Activated CD4-positive, alpha-beta T cell treated with anti-CD3 and anti-CD28 coated beads, Interleukin-2, amount 50 U/mL, for 48 hours (primary cell): ENCODE measurements around the gene SLC35G2.
"Not testable (repeated sequence)": the region's sequence is repeated elsewhere in the genome, so short reads cannot be mapped to it uniquely, and the experiment has no call there.

Source experiments
- DNase-seq, 2 experiments: peaks; one replicate each; pipeline ENCODE4 v3.0.0-alpha.2; 2020

SLC35G2 gene

DNA sequence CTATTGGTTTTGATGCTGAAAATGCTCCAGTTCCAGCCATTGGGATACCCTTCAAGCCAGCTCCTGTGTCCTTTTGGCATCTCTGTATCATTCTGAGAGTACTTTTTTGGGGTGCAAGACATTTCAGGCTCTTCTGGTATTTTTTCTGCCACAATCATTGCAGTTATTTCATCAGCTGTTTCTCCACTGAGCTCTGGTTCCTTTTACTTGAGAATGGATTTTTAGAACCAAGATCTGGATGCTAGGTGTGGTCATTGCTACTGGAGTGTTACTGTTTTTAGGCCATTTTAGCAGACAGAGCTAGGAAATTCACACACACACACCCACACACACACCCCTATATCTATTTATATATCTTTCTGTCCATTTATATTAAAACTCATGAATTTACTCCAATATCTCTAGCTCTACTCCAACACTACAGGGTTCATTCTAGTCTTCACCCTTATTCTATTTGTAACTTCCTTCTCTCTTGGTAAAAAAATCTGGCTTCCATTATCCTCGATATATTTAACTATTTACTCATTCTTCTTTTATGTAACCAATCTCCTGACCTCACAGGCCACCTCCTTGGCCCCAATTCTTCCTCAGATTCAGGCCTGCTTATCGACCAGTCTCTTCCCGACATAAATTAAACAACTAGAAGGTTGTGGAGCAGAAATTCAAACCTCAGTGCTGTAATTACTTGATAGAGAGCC is 17.0 kb downstream of the SLC35G2 start:
- no peak for DNase-seq

DNA sequence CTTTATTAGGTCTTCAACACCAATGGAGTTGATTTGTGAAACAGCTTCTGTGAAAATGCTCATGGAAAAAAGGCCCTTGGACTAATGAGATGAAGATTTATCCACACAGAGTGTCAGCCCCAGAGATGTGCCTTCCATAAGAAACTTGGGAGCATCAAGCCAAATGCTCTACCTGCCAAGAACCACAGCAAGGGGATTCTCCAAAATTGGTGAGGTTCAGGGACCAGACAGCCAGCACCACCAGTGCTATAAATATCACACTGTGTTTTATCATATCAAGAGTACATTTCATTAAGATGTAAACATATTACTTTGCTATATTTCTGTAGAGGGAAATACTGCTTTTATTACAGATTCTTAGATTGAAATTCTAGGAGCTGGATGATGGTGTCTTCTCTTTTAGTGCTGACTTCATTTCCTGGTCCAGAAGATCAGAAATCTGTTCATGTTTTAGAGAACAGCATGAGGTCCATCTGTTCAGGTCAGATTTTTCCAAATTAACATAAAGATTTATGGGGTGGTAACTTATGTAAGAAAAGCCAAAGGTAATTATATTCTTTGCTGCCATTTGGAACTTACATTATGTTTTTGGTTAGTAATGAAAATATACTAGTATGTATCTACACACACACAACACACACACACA is 17.7 kb downstream of the SLC35G2 start:
- no peak for DNase-seq

DNA sequence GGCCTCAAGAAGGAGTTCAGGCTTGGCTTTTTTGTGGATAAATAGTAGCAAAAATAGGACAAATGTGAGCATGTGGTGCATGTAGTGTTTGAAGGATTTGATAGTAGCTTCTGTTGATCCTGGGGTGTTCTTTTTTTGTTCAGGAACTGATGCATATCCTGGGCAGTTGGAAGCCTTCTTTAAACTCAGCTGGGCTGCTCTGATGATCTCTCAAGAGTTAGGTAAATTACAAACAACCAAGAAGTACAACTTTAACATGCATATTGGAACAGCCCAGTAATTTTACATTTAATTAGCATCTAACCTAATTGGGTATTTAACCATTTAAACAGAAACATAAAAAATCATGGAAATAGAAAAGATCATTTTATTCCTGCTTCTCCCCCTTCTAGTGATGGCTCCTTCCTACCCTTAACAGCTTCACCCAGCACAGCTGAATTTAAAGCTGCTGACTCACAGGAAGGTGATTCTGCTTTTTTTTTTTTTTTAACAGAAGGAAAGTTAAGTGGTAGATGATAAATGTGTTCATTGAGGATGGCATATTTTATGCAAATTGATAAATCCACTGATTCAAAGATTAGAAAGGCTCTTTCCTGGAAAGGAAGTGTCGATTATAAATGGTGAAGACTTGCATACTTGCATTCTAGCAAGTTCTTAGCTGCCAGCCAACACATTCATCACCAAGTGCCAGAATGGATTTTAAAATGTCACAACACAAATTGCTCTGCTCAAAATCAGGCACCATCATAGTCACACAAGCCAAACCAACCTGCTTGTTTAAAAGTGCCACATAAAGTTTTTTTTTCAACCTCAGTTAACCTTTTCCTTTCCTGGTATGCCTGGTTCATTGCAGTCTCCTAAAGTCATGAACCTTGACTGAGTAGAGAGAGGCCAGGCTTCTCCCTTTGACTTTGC is 20.0 kb downstream of the SLC35G2 start:
- DNase-seq, result no peak

DNA sequence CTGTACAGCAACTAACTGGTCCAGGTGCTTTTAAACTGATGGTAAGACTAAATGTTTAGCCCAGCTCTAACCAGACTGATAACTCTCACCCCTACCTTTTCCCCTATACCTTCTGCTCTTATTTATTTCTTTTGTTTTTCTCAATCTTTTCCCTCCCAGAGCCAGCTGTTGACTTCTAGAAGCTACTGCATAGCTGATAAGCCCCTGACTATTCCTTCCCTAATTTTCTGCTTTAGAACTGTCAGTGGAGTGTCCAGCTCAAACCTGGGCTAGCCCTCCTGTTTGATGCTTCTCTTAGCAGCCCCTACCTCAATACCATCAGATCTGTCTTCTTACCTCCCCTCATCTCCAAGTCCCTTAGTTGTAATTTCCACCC is 20.6 kb downstream of the SLC35G2 start:
- no peak for DNase-seq

DNA sequence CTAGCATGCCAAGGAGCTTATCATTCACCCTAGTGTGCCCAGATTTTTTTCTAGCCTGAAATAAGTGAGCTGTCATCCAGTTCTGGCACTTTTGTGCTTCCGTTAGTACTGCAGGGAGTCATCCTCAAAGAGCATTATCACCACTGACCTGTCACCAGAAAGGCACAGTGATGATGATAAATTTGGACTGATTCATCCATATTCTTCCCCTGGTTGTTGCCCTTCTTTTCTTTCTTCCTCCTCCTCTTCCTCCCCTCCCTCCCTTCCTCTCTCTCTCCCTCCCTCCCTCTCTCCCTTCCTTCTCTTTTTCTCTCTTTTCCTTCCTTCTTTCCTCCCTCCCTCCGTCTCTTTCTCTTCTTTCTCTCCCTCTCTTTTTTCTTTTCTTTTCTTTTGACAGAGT is 21.3 kb downstream of the SLC35G2 start:
- DNase-seq, result no peak

DNA sequence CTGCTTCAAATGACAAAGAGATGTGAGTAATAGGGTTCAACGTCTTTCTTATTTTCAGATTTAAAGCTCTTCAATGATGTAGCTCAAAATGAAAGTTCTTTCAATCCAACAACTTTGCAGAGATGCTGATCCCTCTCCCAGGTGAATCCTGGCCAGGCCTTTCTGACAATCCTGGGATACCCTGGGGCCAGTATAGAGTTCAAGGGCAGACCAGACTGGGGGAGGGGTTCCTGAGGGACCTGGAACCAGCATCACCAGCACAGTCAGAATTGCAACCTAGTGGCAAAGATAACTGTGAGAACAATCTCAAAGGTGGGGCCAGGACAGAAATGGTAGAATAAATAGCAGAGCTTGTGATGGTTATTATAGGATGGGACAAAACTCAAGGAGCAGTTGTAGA is 23.4 kb downstream of the SLC35G2 start:
- DNase-seq, result no peak

DNA sequence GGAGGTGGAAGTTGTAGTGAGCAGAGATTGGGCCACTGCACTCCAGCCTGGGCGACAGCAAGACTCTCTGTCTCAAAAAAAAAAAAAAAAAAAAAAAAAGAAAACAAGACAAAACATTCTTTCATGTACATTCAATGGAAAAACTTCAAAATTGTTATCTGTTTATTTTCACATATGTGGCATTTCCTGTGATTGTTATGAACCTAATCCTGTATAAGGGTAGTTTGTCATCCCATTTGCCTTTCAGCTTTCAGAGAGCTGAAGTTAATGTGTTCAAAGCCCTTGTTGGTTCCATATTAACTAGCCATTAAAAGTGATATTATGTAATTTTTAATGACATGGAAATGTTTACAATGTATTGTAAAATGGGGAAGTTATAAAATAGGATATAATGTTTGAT is 25.8 kb downstream of the SLC35G2 start:
- no peak for DNase-seq

DNA sequence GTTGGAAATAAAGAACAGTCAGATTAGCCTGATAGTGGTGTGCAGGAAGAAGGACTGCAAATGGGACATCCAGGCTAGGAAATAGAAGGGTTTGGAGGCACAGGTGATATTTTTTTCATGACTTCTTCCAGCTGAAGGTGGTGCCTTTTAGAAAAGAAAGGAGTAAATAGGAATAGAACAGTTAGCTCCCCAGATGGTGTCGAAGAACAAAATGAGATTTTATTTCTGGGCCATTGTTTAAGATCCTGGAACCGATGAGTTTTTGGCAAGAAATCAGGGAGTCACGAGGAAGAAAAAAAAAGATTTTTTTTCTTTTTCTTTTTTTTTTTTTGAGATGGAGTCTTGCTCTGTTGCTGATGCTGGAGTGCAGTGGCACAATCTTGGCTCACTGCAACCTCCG is 33.3 kb downstream of the SLC35G2 start:
- no peak for DNase-seq

DNA sequence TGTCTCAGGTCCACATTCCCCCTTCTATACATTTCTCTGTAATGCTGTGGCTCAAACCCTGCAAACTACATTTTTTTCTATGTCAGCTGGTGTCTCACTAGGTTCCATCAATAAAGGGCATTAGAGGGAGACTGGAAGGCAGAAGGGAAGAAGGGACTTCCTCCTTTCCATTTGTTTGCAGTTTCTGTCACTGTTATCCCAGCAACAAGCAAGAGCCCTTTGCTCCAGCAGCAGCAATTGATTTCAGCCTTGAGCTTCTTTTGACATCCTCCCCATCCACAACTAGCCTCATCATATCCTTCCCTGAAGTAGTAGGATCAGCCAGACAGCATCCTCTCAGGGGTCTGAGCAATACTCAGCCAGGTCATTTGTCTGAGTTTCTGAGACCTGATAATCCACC is 37.7 kb downstream of the SLC35G2 start:
- DNase-seq, result no peak

DNA sequence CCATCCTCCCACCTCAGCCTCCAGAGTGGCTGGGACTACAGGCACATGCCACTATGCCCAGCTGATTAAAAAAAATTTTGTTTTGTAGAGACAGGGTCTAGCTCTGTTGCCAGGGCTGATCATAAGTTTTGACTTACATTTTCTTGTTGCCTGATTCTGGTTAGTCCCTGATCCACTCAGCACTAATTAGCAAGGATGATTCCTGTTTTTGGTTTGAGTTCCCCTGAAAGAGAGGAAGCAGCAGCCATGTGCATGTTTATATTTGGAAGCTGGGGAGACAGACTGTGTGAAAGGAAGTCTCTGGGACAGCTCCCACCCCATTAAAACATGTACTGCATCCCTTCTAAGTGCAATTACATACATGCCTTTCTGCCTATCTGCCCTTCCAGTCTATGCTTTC is 39.5 kb downstream of the SLC35G2 start:
- no peak for DNase-seq

DNA sequence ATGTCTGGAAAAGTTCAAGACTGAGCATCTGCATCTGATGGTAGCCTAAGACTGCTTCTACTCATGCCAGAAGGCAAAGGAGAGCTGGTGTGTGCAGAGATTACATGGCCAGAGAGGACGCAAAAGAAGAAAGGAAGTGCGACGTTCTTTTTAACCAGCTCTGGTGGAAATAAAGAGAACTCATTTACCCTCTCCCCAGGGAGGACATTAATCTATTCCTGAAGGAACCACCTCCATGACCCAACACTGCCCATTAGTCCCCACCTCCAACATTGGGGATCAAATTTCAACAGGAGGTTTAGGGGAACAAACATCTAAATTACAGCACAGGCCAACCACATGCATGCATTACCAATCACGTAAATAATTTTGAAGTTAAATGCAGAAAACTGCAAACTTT is 41.6 kb downstream of the SLC35G2 start:
- DNase-seq, result no peak

DNA sequence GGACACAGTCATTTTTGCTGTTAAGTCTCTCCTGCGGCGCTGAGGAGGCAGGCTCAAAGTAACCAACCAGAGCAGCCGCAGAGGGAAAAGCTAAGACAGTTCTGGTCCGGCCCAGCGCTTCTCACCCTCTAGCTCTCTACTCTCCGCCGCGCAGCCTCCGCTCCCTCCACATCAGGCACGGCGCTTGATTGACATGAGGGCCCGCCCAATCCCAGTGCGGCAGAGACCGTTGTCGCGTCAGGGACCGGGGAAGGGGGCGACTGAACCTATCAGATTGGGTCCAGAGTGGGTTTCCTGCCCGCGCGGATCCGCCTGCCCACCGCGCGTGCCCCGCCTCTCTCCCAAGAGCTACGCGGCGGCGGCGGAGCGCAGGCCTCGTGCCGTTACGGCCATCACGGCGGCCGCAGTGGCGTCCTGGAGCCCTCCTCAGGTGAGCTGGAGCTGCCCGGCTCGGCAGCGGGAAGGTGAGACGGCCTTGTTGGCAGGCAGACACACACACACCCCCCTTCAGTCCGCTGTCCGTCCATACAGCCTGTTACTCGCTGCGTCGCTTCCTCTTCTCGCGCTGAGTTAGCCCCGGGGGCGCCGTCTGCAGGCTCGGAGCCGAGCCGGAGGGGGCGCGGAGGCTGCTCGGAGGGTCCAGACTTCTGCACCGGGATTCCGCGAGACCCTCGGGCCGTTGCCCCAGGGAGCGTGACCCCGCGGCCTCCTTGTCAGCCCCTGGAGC is 43.1 kb downstream of the SLC35G2 start, which contains the start of gene NCK1:
TSS of gene NCK1 (plus strand) at position 319 of the 727 bp plus-strand sequence. CDS start 65,794 bp downstream, outside the sequence.
- DNase-seq, result peak; percentile 97 to 98

DNA sequence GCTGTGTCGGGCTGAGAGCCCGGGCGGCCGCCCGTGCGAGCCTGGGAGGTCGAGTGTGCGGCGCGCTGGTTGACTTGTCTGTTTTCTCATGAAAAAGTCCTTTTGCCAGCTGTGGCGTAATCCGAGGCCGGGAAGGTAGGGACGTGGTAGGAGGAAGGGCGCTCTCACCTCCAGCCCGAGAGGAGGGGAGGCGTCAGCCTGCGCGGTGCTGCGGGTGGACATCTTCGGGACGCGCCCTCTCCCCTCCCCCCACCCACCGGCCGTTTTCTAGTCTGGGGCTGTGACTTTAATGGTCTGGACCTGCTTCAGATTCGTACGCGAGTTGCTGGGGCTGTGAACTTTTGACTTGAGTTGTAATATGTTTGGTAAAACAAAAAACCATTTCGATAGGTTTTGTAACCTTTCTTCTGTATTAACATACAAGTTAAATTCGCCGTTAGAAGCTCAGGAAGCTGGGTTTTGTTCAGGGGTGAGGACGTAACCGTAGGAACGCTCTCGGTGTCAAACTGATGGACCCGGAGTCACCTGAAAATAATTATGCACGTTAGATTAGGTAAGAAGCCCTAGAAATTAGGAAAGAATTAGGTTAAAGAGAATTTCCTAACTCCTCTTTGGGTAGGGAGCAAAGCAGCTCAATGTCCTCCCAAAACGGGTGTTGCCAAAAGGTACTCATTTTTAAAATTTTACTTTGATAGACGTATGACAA is 43.8 kb downstream of the SLC35G2 start:
- peak; percentile 58 to 60 for DNase-seq

DNA sequence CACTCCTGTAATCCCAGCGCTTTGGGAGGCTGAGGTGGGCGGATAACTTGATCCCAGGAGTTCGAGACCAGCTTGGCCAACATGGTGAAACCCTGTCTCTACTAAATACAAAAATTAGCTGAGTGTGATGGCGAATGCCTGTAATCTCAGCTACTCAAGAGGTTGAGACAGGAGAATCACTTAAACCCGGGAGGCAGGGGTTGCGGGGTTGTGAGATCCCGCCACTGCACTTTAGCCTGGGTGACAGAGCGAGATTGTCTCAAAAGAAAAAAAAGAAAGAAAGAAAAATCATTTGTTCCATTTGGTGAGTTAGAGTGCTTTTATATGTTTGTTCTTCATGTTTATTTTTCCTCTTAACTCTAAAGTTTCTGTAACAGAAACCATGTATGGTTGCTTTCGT is 50.4 kb downstream of the SLC35G2 start:
- DNase-seq, result no peak

DNA sequence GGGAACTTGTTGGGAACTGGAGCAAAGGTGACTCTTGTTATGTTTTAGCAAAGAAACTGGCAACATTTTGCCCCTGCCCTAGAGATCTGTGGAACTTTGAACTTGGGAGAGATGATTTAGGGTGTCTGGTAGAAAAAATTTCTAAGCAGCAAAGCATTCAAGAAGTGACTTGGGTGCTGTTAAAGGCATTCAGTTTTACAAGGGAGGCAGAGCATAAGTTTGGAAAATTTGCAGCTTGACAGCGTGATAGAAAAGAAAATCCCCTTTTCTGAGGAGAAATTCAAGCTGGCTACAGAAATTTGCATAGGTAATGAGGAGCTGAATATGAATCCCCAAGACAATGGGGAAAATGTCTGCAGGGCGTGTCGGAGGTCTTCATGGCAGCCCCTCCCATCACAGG is 53.3 kb downstream of the SLC35G2 start:
- not testable (repeated sequence) for DNase-seq

DNA sequence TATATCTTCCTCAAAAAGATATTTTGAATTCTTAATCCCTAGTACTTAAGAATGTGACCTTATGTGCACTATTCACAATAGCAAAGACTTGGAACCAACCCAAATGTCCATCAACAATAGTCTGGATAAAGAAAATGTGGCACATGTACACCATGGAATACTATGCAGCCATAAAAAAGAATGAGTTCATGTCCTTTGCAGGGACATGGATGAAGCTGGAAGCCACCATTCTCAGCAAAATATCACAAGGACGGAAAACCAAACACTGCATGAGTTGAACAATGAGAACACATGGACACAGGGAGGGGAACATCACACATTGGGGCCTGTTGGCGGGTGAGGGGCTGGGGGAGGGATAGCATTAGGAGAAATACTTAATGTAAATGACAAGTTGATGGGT is 60.6 kb downstream of the SLC35G2 start:
- DNase-seq, result not testable (repeated sequence)

DNA sequence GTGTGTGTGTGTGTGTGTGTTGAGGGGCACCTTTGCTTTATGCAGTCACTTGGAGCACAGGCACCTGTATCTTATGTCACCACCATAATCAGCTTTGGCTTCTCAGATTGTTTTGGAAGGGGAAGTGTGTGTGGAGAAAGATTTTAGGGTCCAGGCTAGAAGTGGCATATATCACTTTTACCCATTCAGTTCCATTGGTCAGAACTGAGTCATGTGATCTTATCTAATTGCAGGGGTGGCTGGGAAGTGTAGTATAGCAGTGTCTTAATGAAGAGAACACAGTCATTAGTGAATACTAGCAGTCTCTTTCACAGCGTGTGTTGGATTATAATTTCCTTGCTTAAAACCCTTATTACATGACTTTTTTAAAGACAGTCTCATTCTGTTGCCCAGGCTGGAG is 63.6 kb downstream of the SLC35G2 start:
- no peak for DNase-seq

DNA sequence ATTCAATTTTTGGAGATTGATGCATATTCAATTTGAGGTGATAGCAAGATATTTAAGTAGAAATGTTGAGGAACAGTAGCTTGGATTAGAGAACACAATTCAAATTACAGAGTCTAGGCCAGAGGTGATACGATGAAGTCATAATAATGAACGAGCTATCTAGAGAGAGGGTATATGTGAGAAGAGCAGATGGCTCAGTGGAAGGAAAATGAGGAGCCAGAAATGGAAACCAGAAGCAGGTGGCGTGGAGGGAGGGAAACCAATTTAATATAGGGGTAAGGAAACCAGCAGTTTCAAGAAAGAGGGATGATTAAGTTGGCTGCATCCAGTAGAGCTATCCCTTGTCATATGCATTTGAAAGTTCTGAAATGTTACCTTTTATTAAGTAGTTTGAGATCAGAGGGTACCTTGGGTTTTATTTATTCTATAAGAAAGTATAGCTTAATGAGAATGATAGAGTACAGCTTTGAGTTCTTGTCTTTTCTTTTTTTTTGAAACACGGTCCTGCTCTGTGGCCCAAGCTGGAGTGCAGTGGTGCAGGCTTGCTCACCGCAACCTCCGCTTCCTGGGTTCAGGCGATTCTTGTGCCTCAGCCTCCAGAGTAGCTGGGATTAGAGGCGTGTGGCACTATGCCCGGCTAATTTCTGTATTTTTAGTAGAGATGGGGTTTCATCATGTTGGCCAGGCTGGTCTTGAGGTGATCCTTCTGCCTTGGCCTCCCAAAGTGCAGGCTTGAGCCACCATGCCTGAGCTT is 65.2 kb downstream of the SLC35G2 start:
- DNase-seq, result no peak

DNA sequence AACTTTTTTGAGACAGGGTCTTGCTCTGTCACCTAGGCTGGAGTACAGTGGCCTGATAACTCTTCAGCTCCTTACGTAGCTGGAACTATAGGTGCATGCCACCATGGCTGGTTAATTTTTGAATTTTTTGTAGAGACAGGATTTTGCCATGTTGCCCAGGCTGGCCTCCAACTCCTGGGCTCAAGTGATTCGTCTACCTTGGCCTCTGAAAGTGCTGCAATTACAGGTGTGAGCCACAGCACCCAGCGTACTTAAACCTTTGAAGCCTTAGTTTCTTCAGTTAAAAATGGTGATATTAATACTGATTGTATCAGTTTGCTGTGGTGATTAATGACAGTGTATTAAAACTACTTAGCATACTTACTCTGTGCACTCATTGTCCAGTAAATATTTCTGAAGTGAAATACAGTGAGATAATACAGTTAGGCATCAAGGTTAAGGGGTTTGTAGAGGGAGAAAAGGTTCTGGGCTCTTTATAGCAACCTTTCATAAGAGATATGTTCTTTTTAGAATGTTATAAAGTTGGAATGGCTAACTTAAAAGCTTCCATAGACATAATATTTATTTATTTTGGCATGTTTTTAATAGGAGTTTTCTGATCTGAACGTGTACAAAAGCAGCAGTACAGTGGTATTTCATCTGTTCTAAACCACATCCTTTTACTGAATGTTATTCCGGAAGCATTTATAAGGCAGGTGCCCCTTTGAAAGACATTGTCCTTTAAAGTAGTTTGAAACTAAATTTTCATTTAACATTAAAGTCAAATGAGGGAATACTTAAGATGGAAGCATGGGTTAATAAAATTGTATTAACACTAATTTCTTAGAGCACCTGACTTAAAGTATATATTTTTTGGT is 66.7 kb downstream of the SLC35G2 start:
- DNase-seq, result no peak

DNA sequence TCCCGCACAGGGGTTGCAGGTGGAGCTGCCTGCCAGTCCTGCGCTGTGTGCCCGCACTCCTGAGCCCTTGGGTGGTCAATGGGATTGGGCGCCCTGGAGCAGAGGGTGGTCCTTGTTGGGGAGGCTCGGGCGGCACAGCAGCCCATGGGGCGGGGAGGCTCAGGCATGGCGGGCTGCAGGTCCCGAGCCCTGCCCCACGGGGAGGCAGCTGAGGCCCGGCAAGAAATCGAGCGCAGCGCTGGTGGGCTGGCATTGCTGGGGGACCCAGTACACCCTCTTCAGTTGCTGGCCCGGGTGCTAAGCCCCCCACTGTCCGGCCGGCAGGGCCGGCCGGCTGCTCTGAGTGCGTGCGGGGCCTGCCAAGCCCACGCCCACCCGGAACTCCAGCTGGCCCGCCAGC is 71.0 kb downstream of the SLC35G2 start:
- DNase-seq, result no peak
